Posterior vena cava (tissue), 2 donors: ENCODE data around the gene UBALD1. TPM values are rescaled to one million over a fixed set of nuclear protein-coding genes. Genes with fewer than 3 reads are reported as not detected.

ENCODE experiments used
- DNase-seq: peaks from one replicate; pipeline ENCODE4 v3.0.0-alpha.2; 2020; ENCODE audit warnings: low spot score
- intact Hi-C, 2 donors: fragments of 100-400 bp; cut with DNase I; formaldehyde crosslinking; loops; one replicate each; pipeline versions ENCODE4 v1.14.1 to v1.14.2; 2022 to 2023
- total RNA-seq, 2 donors: library from RNA; stranded (reverse); fragmentation: NEBNext Ultra II Directional; extraction: Animal tissue kit (Norgen Biotek cat#: 25700); gene quantifications; one replicate each; pipeline ENCODE4 v1.2.1, GENCODE V29; 2021
- donor health status: DM: yes; HTN: yes; CAD: no.
- donor health status: DM: yes; HTN: yes; CAD: no.

Gene UBALD1
- total RNA-seq, 2 donors from 2014 or later: 15.6 to 16.4 TPM

- intact Hi-C loops: no loop called here
Measured at GRCh38 chr16:4603624-4604170, 11.0 kb downstream of the UBALD1 start.

GRCh38 chr16:4602331-4602730, 12.4 kb downstream of the UBALD1 start:
- intact Hi-C loops: no loop called here
- DNase-seq: no peak

More at GRCh38 chr16:4603624-4604170, 11.0 kb downstream of the UBALD1 start:
- DNase-seq: no peak

- intact Hi-C loops: no loop called here
- no peak for DNase-seq
Measured at GRCh38 chr16:4601864-4602186, 12.9 kb downstream of the UBALD1 start.

- intact Hi-C loops: no loop called here
- DNase-seq: no peak
Measured at GRCh38 chr16:4601036-4601863, 13.4 kb downstream of the UBALD1 start.

GRCh38 chr16:4599545-4599944, 15.1 kb downstream of the UBALD1 start:
- DNase-seq: no peak
- intact Hi-C loops: no loop called here

GRCh38 chr16:4599037-4599436, 15.7 kb downstream of the UBALD1 start:
- intact Hi-C loops: no loop called here
- DNase-seq: no peak

- intact Hi-C loops: no loop called here
- no peak for DNase-seq
Measured at GRCh38 chr16:4597174-4597573, 17.5 kb downstream of the UBALD1 start.

GRCh38 chr16:4594433-4595410, 20.0 kb downstream of the UBALD1 start:
- intact Hi-C loops: no loop called here
- DNase-seq: no peak

- no peak for DNase-seq
- intact Hi-C loops: no loop called here
Measured at GRCh38 chr16:4593086-4593485, 21.6 kb downstream of the UBALD1 start.

- intact Hi-C loops: no loop called here
- no peak for DNase-seq
Measured at GRCh38 chr16:4591706-4592470, 22.8 kb downstream of the UBALD1 start.

- intact Hi-C loops: no loop called here
Measured at GRCh38 chr16:4591191-4591590, 23.5 kb downstream of the UBALD1 start.

GRCh38 chr16:4588961-4589360, 25.7 kb downstream of the UBALD1 start:
- intact Hi-C loops: no loop called here
- DNase-seq: no peak

More at GRCh38 chr16:4591191-4591590, 23.5 kb downstream of the UBALD1 start:
- DNase-seq: no peak

GRCh38 chr16:4588386-4588785, 26.3 kb downstream of the UBALD1 start:
- DNase-seq: no peak
- intact Hi-C loops: no loop called here

- DNase-seq: no peak
Measured at GRCh38 chr16:4586291-4586690, 28.4 kb downstream of the UBALD1 start.

GRCh38 chr16:4583906-4584305, 30.8 kb downstream of the UBALD1 start:
- intact Hi-C loops: no loop called here
- no peak for DNase-seq

More at GRCh38 chr16:4586291-4586690, 28.4 kb downstream of the UBALD1 start:
- intact Hi-C loops: no loop called here

GRCh38 chr16:4580250-4580649, 34.4 kb downstream of the UBALD1 start:
- intact Hi-C loops: no loop called here
- DNase-seq: no peak

GRCh38 chr16:4578961-4579530, 35.6 kb downstream of the UBALD1 start:
- intact Hi-C loops: no loop called here
- no peak for DNase-seq

- intact Hi-C loops: no loop called here
- DNase-seq: no peak
Measured at GRCh38 chr16:4576008-4576407, 38.7 kb downstream of the UBALD1 start.
